Ishikawa (cell line): ENCODE measurements around the gene KATNAL1.

Source experiments
- CEBPB ChIP-seq: IDR thresholded peaks from 2 replicates; pipeline ENCODE4 v1.6.1; 2012
- CREB1 ChIP-seq: IDR thresholded peaks from 2 replicates; pipeline ENCODE4 v1.6.1; 2012; ENCODE audit warnings: low read depth
- EGR1 ChIP-seq: IDR thresholded peaks from 2 replicates; pipeline ENCODE4 v1.6.1; 2012
- EP300 ChIP-seq: IDR thresholded peaks from 2 replicates; pipeline ENCODE4 v1.6.1; 2012; ENCODE audit warnings: borderline replicate concordance
- FOXM1 ChIP-seq: IDR thresholded peaks from 2 replicates; pipeline ENCODE4 v1.6.1; 2012; ENCODE audit warnings: low read depth, borderline replicate concordance
- MAX ChIP-seq: IDR thresholded peaks from 2 replicates; pipeline ENCODE4 v1.6.1; 2012
- NFIC ChIP-seq: IDR thresholded peaks from 2 replicates; pipeline ENCODE4 v1.6.1; 2012
- RAD21 ChIP-seq: IDR thresholded peaks from 2 replicates; pipeline ENCODE4 v1.6.1; 2012; ENCODE audit warnings: low read depth
- REST ChIP-seq: IDR thresholded peaks from 2 replicates; pipeline ENCODE4 v1.6.1; 2012; ENCODE audit warnings: low read depth, mild to moderate bottlenecking
- TAF1 ChIP-seq: IDR thresholded peaks from 2 replicates; pipeline ENCODE4 v1.6.1; 2012; ENCODE audit warnings: low read depth, mild to moderate bottlenecking
- TCF12 ChIP-seq: IDR thresholded peaks from 2 replicates; pipeline ENCODE4 v1.6.1; 2012; ENCODE audit warnings: low read depth
- TEAD4 ChIP-seq: IDR thresholded peaks from 2 replicates; pipeline ENCODE4 v1.6.1; 2012
- USF1 ChIP-seq: IDR thresholded peaks from 2 replicates; pipeline ENCODE4 v1.6.1; 2012
- YY1 ChIP-seq: IDR thresholded peaks from 2 replicates; pipeline ENCODE4 v1.6.1; 2012; ENCODE audit warnings: low read depth
- ZBTB7A ChIP-seq: IDR thresholded peaks from 2 replicates; pipeline ENCODE4 v1.6.1; 2012; ENCODE audit warnings: low read depth

KATNAL1 gene

GRCh38 chr13:30234619-30235162, 72.7 kb downstream of the KATNAL1 start:
- TF ChIP-seq TAF1 = no peak

- TF ChIP-seq YY1 = no peak
- no peak for TF ChIP-seq CREB1
- TF ChIP-seq MAX = no peak
- TF ChIP-seq NFIC = no peak
Measured at GRCh38 chr13:30224732-30225131, 82.6 kb downstream of the KATNAL1 start.

- TF ChIP-seq EP300 = no peak
Measured at GRCh38 chr13:30222254-30222653, 85.1 kb downstream of the KATNAL1 start.

- TF ChIP-seq EP300 = peak; percentile 18; the same call in 1 of the 2 replicates
- peak; percentile 41; the same call in 1 of the 2 replicates for TF ChIP-seq TCF12
- TF ChIP-seq FOXM1 = no peak
- peak; percentile 21; the same call in 1 of the 2 replicates for TF ChIP-seq RAD21
Measured at GRCh38 chr13:30216111-30216510, 91.2 kb downstream of the KATNAL1 start.

- TF ChIP-seq ZBTB7A (no peak), TCF12 (no peak), TEAD4 (no peak), MAX (no peak), USF1 (no peak), NFIC (no peak), EP300 (no peak), RAD21 (no peak), EGR1 (no peak), REST (no peak), TAF1 (no peak), FOXM1 (no peak), YY1 (no peak)
Measured at GRCh38 chr13:30212256-30212655, 95.1 kb downstream of the KATNAL1 start.

- TF ChIP-seq FOXM1 (no peak), TAF1 (no peak), EP300 (no peak), TEAD4 (no peak), CREB1 (no peak), TCF12 (no peak), ZBTB7A (no peak), REST (no peak), RAD21 (no peak), EGR1 (no peak), CEBPB (no peak), NFIC (no peak), USF1 (no peak), YY1 (no peak), MAX (no peak)
Measured at GRCh38 chr13:30211745-30212144, 95.6 kb downstream of the KATNAL1 start.

GRCh38 chr13:30204564-30204963, 102.8 kb downstream of the KATNAL1 start:
- TF ChIP-seq REST (no peak), FOXM1 (no peak), CEBPB (no peak), YY1 (no peak), USF1 (no peak), MAX (no peak), EGR1 (no peak), ZBTB7A (no peak), RAD21 (no peak), CREB1 (no peak), TAF1 (no peak), TCF12 (no peak), TEAD4 (no peak), EP300 (no peak), NFIC (no peak)
